H1 (cell line): ENCODE measurements around the gene ASZ1.
A peak's percentile ranks its signal among the peaks of the same experiment; 100 is the strongest.

Source experiments
- CEBPB ChIP-seq: IDR thresholded peaks from 2 replicates; pipeline ENCODE4 v1.6.1; 2012; ENCODE audit warnings: low read depth, low read length
- CREB1 ChIP-seq: IDR thresholded peaks from 2 replicates; pipeline ENCODE4 v1.6.1; 2012; ENCODE audit warnings: inconsistent platforms
- CTCF ChIP-seq, 3 experiments: IDR thresholded peaks; 1 replicate in 2 of 3; 2 replicates in 1 of 3; pipeline versions ENCODE4 v1.5.1 to v1.6.1; 2011; ENCODE audit warnings: low read length in 3 of 3, mild to moderate bottlenecking in 3 of 3, inconsistent platforms in 2 of 3, low read depth in 1 of 3, moderate library complexity in 1 of 3; ENCODE audit not compliant: insufficient read depth in 1 of 3; ENCODE audit errors: control extremely low read depth in 1 of 3
- EZH2 ChIP-seq: fragments of 200-600 bp; sonication (generic); IDR thresholded peaks from 2 replicates; pipeline ENCODE4 v1.7.1; 2012; ENCODE audit warnings: low read depth, mild to moderate bottlenecking, moderate library complexity, low read length, inconsistent platforms; ENCODE audit not compliant: severe bottlenecking
- JUN ChIP-seq: IDR thresholded peaks from 2 replicates; pipeline ENCODE4 v1.6.1; 2011; ENCODE audit warnings: low read depth, mild to moderate bottlenecking, improper control_type of control experiment, low read length
- KDM5A ChIP-seq: fragments of 200-600 bp; IDR thresholded peaks from 2 replicates; pipeline ENCODE4 v1.7.1; 2012; ENCODE audit warnings: mild to moderate bottlenecking, low read length, inconsistent platforms, mixed read lengths
- PHF8 ChIP-seq: fragments of 200-600 bp; sonication (generic); conservative IDR thresholded peaks from 2 replicates; pipeline ENCODE4 v1.7.1; 2012; ENCODE audit warnings: low read depth, mild to moderate bottlenecking, inconsistent platforms, low read length, moderate library complexity
- POLR2A ChIP-seq, 2 experiments: IDR thresholded peaks; 1 replicate in 1 of 2; 2 replicates in 1 of 2; pipeline ENCODE4 v1.6.1; 2011; ENCODE audit warnings: low read depth in 2 of 2, low read length in 2 of 2, mild to moderate bottlenecking in 2 of 2; ENCODE audit errors: control extremely low read depth in 1 of 2
- RAD21 ChIP-seq, 2 experiments: IDR thresholded peaks in 1 of 2; conservative IDR thresholded peaks in 1 of 2; 2 replicates each; pipeline ENCODE4 v1.6.1; 2011; ENCODE audit warnings: low read depth in 2 of 2, low read length in 2 of 2, improper control_type of control experiment in 1 of 2, inconsistent platforms in 1 of 2, mild to moderate bottlenecking in 1 of 2, moderate library complexity in 1 of 2
- RNF2 ChIP-seq: fragments of 200-900, 300-1000 bp; sonication (generic); IDR thresholded peaks from 2 replicates; pipeline ENCODE4 v1.7.1; 2016; ENCODE audit warnings: borderline replicate concordance, low read depth, mild to moderate bottlenecking, antibody characterized with exemption, low read length; ENCODE audit not compliant: poor library complexity, severe bottlenecking; ENCODE audit errors: missing control alignments
- SP2 ChIP-seq: IDR thresholded peaks from 2 replicates; pipeline ENCODE4 v1.6.1; 2012; ENCODE audit warnings: mild to moderate bottlenecking, low read length, inconsistent platforms
- TAF1 ChIP-seq: IDR thresholded peaks from 2 replicates; pipeline ENCODE4 v1.6.1; 2011; ENCODE audit warnings: mild to moderate bottlenecking, low read depth, low read length
- TEAD4 ChIP-seq: IDR thresholded peaks from 2 replicates; pipeline ENCODE4 v1.6.1; 2012; ENCODE audit warnings: low read depth, low read length, inconsistent platforms, mixed read lengths
- ZNF274 ChIP-seq: IDR thresholded peaks from 2 replicates; pipeline ENCODE4 v1.7.0; 2012; ENCODE audit warnings: low read length, borderline replicate concordance; ENCODE audit errors: extremely low read depth

GRCh38 chr7:117401293-117402002, 25.8 kb downstream of the ASZ1 start:
- TF ChIP-seq CTCF (IDR thresholded peaks at IDR 0.05; ENCODE audit: control extremely low read depth in 1 of 3, insufficient read depth in 1 of 3, low read depth in 1 of 3, low read length in 3 of 3) (peak in 1 of 3 experiments; percentile 44; a peak in 2 of 4 replicates), EZH2 (no peak), RNF2 (no peak), POLR2A (IDR thresholded peaks at IDR 0.05; ENCODE audit: control extremely low read depth in 1 of 2, low read depth in 2 of 2, low read length in 2 of 2) (no peak), TEAD4 (no peak), CEBPB (no peak), TAF1 (no peak), JUN (no peak), ZNF274 (no peak), RAD21 (IDR thresholded peaks at IDR 0.05 in 1 of 2, conservative IDR thresholded peaks at IDR 0.05 in 1 of 2; ENCODE audit: low read depth in 2 of 2, low read length in 2 of 2) (peak in 1 of 2 experiments; percentile 20; a peak in 1 of 4 replicates), KDM5A (no peak), SP2 (no peak), PHF8 (no peak), CREB1 (no peak)
